Neural cell (in vitro differentiated cells): ENCODE data around the gene HSPB7.
"Not testable (repeated sequence)": the region's sequence is repeated elsewhere in the genome, so short reads cannot be mapped to it uniquely, and the experiment has no call there.

Experiments
- EP300 ChIP-seq: fragments of 450-650 bp; conservative IDR thresholded peaks from 2 replicates; pipeline ENCODE4 v1.6.1; 2014; ENCODE audit warnings: antibody characterized with exemption, mild to moderate bottlenecking, moderate library complexity; ENCODE audit not compliant: poor library complexity, severe bottlenecking
- MXI1 ChIP-seq: fragments of 450-650 bp; conservative IDR thresholded peaks from 2 replicates; pipeline ENCODE4 v1.6.1; 2014; ENCODE audit warnings: antibody characterized with exemption, mild to moderate bottlenecking; ENCODE audit not compliant: poor library complexity, severe bottlenecking
- POLR2AphosphoS5 ChIP-seq: IDR thresholded peaks from 2 replicates; pipeline ENCODE4 v1.6.1; 2012
- RAD21 ChIP-seq: fragments of 450-650 bp; conservative IDR thresholded peaks from 2 replicates; pipeline ENCODE4 v1.6.1; 2014; ENCODE audit warnings: antibody characterized with exemption, mild to moderate bottlenecking, moderate library complexity
- SMC3 ChIP-seq: fragments of 450-650 bp; conservative IDR thresholded peaks from 2 replicates; pipeline ENCODE4 v1.6.1; 2014; ENCODE audit warnings: antibody characterized with exemption, mild to moderate bottlenecking, moderate library complexity; ENCODE audit not compliant: poor library complexity
- TAF1 ChIP-seq: IDR thresholded peaks from 2 replicates; pipeline ENCODE4 v1.6.1; 2012; ENCODE audit warnings: low read depth
- TF ChIP-seq, protein P1 (sequence below): IDR thresholded peaks from 2 replicates; pipeline ENCODE4 v1.6.1; 2012; ENCODE audit warnings: borderline replicate concordance
- TF ChIP-seq, protein P2 (sequence below): fragments of 450-650 bp; IDR thresholded peaks from 2 replicates; pipeline ENCODE4 v1.5.1; 2014; ENCODE audit warnings: antibody characterized with exemption, mild to moderate bottlenecking, moderate library complexity; ENCODE audit not compliant: poor library complexity, severe bottlenecking

DNA sequence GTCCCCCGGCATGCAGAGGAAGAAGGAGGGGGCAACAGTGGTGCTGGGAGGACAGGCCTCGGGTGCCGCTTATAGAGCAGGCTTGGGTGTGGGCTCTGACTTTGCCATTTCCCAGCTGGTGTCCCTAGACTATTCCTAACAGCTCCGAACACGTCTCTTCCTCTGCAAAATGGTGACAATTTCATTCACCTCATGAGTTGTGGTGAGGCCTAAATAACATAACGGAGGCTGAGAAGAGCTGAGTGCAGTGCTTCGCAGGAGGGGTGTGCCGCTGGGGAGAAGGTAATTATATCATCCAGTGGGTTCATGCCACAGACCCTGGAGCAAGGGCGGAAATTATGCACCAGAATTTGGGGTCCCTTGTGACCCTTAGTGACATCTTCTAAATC is 44.8 kb upstream of the HSPB7 start:
- not testable (repeated sequence) for TF ChIP-seq EP300, POLR2AphosphoS5, RAD21, TAF1, MXI1, SMC3
- TF ChIP-seq, protein P1, sequence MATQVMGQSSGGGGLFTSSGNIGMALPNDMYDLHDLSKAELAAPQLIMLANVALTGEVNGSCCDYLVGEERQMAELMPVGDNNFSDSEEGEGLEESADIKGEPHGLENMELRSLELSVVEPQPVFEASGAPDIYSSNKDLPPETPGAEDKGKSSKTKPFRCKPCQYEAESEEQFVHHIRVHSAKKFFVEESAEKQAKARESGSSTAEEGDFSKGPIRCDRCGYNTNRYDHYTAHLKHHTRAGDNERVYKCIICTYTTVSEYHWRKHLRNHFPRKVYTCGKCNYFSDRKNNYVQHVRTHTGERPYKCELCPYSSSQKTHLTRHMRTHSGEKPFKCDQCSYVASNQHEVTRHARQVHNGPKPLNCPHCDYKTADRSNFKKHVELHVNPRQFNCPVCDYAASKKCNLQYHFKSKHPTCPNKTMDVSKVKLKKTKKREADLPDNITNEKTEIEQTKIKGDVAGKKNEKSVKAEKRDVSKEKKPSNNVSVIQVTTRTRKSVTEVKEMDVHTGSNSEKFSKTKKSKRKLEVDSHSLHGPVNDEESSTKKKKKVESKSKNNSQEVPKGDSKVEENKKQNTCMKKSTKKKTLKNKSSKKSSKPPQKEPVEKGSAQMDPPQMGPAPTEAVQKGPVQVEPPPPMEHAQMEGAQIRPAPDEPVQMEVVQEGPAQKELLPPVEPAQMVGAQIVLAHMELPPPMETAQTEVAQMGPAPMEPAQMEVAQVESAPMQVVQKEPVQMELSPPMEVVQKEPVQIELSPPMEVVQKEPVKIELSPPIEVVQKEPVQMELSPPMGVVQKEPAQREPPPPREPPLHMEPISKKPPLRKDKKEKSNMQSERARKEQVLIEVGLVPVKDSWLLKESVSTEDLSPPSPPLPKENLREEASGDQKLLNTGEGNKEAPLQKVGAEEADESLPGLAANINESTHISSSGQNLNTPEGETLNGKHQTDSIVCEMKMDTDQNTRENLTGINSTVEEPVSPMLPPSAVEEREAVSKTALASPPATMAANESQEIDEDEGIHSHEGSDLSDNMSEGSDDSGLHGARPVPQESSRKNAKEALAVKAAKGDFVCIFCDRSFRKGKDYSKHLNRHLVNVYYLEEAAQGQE: not testable (repeated sequence)
- TF ChIP-seq, protein P2, sequence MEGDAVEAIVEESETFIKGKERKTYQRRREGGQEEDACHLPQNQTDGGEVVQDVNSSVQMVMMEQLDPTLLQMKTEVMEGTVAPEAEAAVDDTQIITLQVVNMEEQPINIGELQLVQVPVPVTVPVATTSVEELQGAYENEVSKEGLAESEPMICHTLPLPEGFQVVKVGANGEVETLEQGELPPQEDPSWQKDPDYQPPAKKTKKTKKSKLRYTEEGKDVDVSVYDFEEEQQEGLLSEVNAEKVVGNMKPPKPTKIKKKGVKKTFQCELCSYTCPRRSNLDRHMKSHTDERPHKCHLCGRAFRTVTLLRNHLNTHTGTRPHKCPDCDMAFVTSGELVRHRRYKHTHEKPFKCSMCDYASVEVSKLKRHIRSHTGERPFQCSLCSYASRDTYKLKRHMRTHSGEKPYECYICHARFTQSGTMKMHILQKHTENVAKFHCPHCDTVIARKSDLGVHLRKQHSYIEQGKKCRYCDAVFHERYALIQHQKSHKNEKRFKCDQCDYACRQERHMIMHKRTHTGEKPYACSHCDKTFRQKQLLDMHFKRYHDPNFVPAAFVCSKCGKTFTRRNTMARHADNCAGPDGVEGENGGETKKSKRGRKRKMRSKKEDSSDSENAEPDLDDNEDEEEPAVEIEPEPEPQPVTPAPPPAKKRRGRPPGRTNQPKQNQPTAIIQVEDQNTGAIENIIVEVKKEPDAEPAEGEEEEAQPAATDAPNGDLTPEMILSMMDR: not testable (repeated sequence)
